ENCODE results near the gene DFFA. TPM values are rescaled to one million over a fixed set of nuclear protein-coding genes. Genes with fewer than 3 reads are reported as not detected.

The DFFA gene
- total RNA-seq, 1 experiment from 2014 or later = 52.0 TPM

GRCh38 chr1:10456661-10457060 is 15.7 kb downstream of the DFFA start:
- TF ChIP-seq EZH2phosphoT487 (IDR thresholded peaks at IDR 0.05; ENCODE audit: borderline replicate concordance, low read length) (no peak), CTCF (conservative IDR thresholded peaks at IDR 0.05; ENCODE audit: low read depth, low read length) (no peak), EZH2 (IDR thresholded peaks at IDR 0.05; ENCODE audit: low read length, unreplicated experiment) (no peak)
- TSS peak; percentile 9 for BruUV-seq (replicated peaks)
- Histone ChIP-seq H3K36me3 (ENCODE audit: low read depth, low read length) (peaks cover 9% of the 10 kb centered on the region; the same call in 1 of the 2 replicates), H3K27ac (ENCODE audit: low read length) (no peak overlapping the region), H3K79me2 (ENCODE audit: low read length) (no peaks in the 10 kb centered on the region), H3K4me1 (ENCODE audit: insufficient read depth, low read length) (peaks cover 12% of the 10 kb centered on the region), H3K4me2 (ENCODE audit: low read length) (no peak overlapping the region), H3F3A (ENCODE audit: low read length, unreplicated experiment) (no peaks in the 10 kb centered on the region), H4K20me1 (ENCODE audit: low read length) (no peaks in the 10 kb centered on the region), H3K27me3 (ENCODE audit: low read length) (no peaks in the 10 kb centered on the region), H3K9ac (ENCODE audit: low read length) (no peak overlapping the region), H3K9me2 (replicated peaks; ENCODE audit: low read length) (no peaks in the 10 kb centered on the region), H3K9me3 (ENCODE audit: low read length) (no peaks in the 10 kb centered on the region), H2AFZ (ENCODE audit: low read length) (no peak overlapping the region), H3K4me3 (ENCODE audit: low read length) (no peak overlapping the region)
- ATAC-seq (no peak), DNase-seq (no peak)
- POLR2A ChIA-PET (ENCODE audit: unreplicated experiment) = no interaction called here
- CTCF ChIA-PET = no interaction called here
- intact Hi-C loops (cut with micrococcal nuclease) = no loop called here

- Histone ChIP-seq H3K9me3 (ENCODE audit: low read length) (no peaks in the 10 kb centered on the region), H3K9me2 (replicated peaks; ENCODE audit: low read length) (no peaks in the 10 kb centered on the region), H3K36me3 (ENCODE audit: low read depth, low read length) (peaks cover 5% of the 10 kb centered on the region; the same call in 1 of the 2 replicates), H3K4me1 (ENCODE audit: insufficient read depth, low read length) (peaks cover 12% of the 10 kb centered on the region), H3F3A (ENCODE audit: low read length, unreplicated experiment) (no peaks in the 10 kb centered on the region), H3K27me3 (ENCODE audit: low read length) (no peaks in the 10 kb centered on the region), H2AFZ (ENCODE audit: low read length) (no peak overlapping the region), H3K4me2 (ENCODE audit: low read length) (no peak overlapping the region), H3K4me3 (ENCODE audit: low read length) (no peak overlapping the region), H4K20me1 (ENCODE audit: low read length) (no peaks in the 10 kb centered on the region), H3K9ac (ENCODE audit: low read length) (no peak overlapping the region), H3K27ac (ENCODE audit: low read length) (no peak overlapping the region), H3K79me2 (ENCODE audit: low read length) (no peaks in the 10 kb centered on the region)
- no TSS peak for BruUV-seq (replicated peaks)
- CTCF ChIA-PET = no interaction called here
- TF ChIP-seq CTCF (conservative IDR thresholded peaks at IDR 0.05; ENCODE audit: low read depth, low read length) = no peak
- no peak for TF ChIP-seq EZH2 (IDR thresholded peaks at IDR 0.05; ENCODE audit: low read length, unreplicated experiment)
- TF ChIP-seq EZH2phosphoT487 (IDR thresholded peaks at IDR 0.05; ENCODE audit: borderline replicate concordance, low read length) = no peak
- no peak for ATAC-seq
- POLR2A ChIA-PET (ENCODE audit: unreplicated experiment) = no interaction called here
- no peak for DNase-seq
- intact Hi-C loops (cut with micrococcal nuclease) = no loop called here
Measured at GRCh38 chr1:10456048-10456447, 16.3 kb downstream of the DFFA start.

- Histone ChIP-seq H3K9me3 (ENCODE audit: low read length) (no peaks in the 10 kb centered on the region), H3F3A (ENCODE audit: low read length, unreplicated experiment) (no peaks in the 10 kb centered on the region), H3K9ac (ENCODE audit: low read length) (no peak overlapping the region), H3K79me2 (ENCODE audit: low read length) (no peaks in the 10 kb centered on the region), H3K36me3 (ENCODE audit: low read depth, low read length) (no peaks in the 10 kb centered on the region), H3K4me3 (ENCODE audit: low read length) (no peak overlapping the region), H3K27me3 (ENCODE audit: low read length) (no peaks in the 10 kb centered on the region), H3K4me2 (ENCODE audit: low read length) (no peak overlapping the region), H3K9me2 (replicated peaks; ENCODE audit: low read length) (no peaks in the 10 kb centered on the region), H3K27ac (ENCODE audit: low read length) (no peak overlapping the region), H3K4me1 (ENCODE audit: insufficient read depth, low read length) (no peaks in the 10 kb centered on the region), H2AFZ (ENCODE audit: low read length) (no peak overlapping the region), H4K20me1 (ENCODE audit: low read length) (no peaks in the 10 kb centered on the region)
- DNase-seq = no peak
- no TSS peak for BruUV-seq (replicated peaks)
- intact Hi-C loops (cut with micrococcal nuclease) = no loop called here
- peak; percentile 44 for ATAC-seq
- ChIA-PET POLR2A (ENCODE audit: unreplicated experiment) (no interaction called here), CTCF (no interaction called here)
- TF ChIP-seq CTCF (conservative IDR thresholded peaks at IDR 0.05; ENCODE audit: low read depth, low read length) (no peak), EZH2phosphoT487 (IDR thresholded peaks at IDR 0.05; ENCODE audit: borderline replicate concordance, low read length) (no peak), EZH2 (IDR thresholded peaks at IDR 0.05; ENCODE audit: low read length, unreplicated experiment) (no peak)
Measured at GRCh38 chr1:10451287-10451686, 21.0 kb downstream of the DFFA start.
